NCI-H1105 treated with DMSO at 0.1 percent for 48 hours (cell line): ENCODE results near the gene KRTAP12-2.

Experiments
- DNase-seq: peaks from one replicate; lab custom pipeline; 2025; lab: John Stamatoyannopoulos, UW

The KRTAP12-2 gene

DNA sequence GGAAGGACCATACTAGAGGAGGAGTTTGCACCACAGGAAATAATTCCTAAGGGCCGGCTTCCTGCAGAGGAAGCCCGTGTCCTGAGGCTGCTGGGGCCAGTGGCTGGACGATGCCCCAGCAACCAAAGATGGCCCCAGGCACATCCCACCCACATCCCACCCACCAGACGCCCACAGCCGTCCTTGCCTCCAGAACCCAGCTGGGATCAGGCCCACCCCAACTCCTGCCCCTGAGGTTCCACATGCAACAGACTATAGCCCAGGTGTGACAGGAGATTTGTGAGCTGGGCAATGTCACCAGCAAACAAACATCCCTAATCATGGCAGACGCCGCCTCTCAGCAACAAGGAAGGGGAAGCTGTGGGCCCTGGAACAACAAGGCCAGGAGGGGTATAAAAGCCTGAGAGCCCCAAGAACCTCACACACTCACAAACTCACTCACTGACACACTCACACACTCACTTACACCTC lies 40.0 kb downstream of the KRTAP12-2 start, which contains the start of gene KRTAP10-9:
Gene KRTAP10-9, plus strand, starts transcription at position 421 of the 471 bp plus-strand sequence. CDS start 79 bp downstream, outside the sequence.
- DNase-seq: no peak

DNA sequence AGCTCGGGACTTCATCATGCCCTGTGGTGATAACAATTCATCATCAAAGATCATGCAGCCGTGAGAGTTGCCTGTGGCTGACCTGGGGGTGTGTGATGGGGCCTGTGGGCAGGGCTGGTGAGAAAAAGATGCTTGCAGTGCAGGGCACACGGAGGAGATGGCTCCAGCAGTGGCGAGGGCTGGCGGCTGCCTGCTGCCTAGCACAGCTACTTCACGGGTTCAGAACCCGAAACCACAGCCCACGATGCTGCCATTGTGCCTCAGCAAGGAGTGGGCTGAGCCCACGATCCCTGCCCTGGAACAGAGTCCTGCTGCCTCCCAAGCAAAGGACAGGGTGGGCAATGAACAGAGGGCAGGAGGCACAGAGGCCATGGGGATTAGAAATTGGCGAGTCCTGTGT lies 40.5 kb downstream of the KRTAP12-2 start:
- DNase-seq: no peak

DNA sequence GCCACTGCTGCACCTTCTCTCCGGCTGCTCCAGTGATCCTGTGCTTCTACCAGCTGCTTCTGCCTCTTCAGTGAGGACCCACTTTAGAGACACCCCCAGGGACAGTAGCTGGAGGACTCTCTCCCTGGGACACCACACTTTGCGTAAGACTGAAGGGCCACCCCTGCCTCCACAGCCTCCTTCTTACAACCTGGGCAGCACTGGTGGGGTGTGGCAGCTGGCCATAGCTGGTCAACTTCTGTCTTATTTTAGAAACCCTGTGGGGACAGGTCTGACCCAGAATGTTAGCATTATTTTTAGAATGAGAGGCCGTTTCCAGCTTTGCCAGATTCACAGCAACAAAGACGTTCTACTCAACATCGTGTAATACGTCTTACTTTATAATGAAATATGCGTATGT lies 41.0 kb downstream of the KRTAP12-2 start:
- no peak for DNase-seq

DNA sequence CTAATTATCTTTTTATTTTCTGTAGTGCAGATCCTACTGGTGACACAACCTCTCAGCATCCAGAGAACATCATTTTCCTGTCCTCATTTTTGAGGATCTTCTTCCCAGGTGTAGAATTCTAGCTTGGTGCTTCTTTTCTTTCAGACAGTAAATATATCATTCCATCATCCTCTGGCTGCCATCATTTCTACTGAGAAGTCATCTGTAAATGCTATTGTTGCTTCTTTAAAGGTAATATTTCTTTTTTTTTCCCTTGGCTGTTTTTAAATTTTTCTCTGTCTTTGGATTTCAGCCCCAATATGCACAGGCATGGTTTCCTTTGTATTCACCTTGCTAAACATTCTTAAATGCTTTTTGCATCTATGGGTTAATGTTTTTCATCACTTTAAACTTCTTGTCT lies 43.2 kb downstream of the KRTAP12-2 start:
- DNase-seq: no peak

DNA sequence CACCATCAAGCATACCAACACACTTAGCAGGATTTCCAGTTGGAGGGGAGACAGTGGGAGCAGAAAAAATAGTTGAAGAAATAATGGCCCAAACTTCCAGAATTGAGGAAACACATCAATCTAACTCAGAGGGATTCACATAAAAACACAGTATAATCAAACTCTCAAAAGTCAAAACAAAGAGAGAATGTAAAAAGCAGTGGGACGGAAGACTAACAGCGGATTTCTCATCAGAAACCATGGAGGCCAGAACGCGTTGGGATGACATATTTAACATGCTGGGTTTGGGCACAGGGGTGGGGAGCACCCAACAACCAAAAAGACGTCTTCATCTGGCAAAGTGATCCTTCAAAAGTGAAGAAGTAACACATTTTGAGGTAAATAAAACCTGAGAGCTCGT lies 46.8 kb downstream of the KRTAP12-2 start:
- DNase-seq: no peak

DNA sequence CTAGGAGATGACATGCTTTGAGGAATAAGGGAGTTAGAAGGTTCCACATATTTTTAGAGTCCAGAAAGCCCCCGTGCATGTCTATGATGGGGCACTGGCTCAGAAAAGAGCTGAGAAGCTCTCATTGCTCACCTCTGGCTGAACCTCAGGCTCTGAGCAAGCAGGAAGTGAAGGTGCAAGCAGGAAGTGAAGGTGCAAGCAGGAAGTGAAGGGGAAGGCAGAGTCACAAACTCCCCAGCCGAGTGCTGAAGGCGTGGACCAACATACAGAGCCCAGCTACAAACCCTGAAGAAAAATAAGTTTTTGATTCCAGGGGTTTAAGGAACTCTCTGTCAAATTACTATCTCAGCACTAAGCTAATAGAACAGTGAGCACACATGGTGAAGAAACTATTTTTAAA lies 47.8 kb downstream of the KRTAP12-2 start:
- no peak for DNase-seq

DNA sequence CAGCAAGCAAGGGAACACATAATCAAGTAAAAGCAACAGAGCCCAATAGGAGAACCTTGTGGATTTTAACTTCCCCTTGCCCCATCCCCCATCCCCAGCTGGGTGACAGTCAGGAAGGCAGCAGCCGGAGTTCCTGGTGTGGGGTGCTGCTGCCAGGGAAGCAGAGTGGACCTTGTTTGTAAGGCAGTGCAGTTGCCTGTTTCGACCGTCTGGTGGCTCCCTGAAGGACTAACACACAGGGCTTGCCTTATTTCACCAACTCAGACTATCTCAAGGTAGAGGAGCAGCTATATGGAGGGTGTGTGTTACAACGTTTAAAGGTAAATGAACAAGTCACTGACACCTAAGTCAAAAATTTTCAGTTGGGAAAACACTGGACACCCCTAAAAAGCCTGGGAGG lies 48.2 kb downstream of the KRTAP12-2 start:
- no peak for DNase-seq

DNA sequence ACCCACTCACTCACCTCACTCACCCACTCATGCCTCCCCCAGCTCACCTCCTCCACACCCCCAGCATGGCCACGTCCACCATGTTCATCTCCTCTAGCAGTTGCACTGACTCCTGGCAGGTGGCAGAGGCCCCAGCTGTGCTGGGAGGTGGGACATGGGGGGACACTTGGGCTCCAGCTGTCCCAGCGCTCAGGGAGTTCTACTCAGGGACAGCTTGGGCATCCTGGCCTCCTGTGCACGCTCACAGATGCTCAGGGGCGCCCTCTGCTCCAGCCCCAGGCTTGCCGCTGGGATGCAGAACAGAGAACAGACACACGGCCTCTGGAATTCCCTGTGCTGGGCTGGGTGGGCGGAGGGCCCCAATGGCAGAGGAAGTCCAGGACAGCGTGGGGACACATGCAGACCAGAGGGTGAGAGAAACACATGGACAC lies 49.6 kb downstream of the KRTAP12-2 start:
- DNase-seq: no peak

DNA sequence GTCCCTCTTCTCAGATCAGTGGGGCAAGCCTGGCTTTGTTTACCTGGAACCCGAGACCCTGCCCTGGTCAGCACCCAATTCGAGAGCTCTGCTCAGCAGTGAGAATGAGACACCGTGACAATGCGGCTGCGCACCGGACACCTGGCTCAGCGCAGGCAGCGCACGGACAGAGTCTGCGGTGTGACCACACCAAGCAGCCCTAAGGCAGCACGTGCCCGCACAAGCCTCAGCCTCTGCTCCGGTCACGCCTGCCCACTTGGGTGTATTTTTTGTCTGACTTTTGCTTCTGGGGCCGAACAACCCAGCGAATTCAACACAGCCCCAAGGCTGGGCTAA lies 50.2 kb downstream of the KRTAP12-2 start:
- DNase-seq: no peak
